DND-41 (cell line): Measurements from ENCODE around the gene ZNF688.
A peak's percentile ranks its signal among the peaks of the same experiment; 100 is the strongest.

ENCODE experiments used
- EZH2 ChIP-seq: IDR thresholded peaks from 3 replicates; pipeline ENCODE4 v1.6.1; 2012; ENCODE audit warnings: borderline replicate concordance, low read depth, mild to moderate bottlenecking, moderate library complexity, low read length, inconsistent platforms; ENCODE audit not compliant: severe bottlenecking
- TF ChIP-seq, protein P1 (sequence below): IDR thresholded peaks from 2 replicates; pipeline ENCODE4 v1.5.1; 2012; ENCODE audit warnings: borderline replicate concordance, low read length, moderate library complexity, mild to moderate bottlenecking; ENCODE audit not compliant: poor library complexity, severe bottlenecking; ENCODE audit errors: extremely low read depth

DNA sequence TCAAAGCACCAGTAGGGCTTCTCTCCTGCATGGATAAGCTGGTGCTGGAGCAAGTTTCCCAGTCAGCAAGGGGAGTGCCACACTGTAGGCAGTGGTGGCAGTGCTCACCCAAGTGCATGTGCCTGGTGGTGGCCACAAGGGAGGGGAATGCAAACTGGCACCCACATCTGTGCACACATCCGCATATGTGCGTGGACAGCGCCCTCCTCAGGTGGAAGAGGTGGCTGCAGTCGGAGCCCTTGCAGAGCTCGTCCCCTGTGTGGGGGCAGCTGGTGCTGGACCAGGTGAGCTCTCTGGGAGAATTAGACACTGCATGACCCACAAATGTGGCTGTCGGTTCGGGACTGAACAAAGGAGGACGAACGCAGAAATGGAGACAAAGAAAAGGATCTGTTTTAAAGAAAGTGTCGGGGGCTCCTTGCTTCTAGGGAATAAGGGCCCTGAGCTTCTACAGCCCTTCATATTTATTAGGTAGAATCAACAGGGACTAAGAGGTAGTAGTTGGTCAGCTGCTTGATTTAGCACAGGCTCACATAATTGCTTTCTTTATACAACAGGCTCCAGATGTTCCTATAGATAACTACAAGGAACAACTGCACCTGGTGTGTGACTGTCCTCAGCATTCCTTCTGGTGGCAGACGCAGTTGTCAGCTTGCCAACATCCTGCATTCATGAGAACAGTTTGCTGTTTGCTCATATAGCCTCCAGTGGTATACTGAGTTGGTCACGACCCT lies 44.0 kb upstream of the ZNF688 start:
- no peak for TF ChIP-seq EZH2
- TF ChIP-seq, protein P1, sequence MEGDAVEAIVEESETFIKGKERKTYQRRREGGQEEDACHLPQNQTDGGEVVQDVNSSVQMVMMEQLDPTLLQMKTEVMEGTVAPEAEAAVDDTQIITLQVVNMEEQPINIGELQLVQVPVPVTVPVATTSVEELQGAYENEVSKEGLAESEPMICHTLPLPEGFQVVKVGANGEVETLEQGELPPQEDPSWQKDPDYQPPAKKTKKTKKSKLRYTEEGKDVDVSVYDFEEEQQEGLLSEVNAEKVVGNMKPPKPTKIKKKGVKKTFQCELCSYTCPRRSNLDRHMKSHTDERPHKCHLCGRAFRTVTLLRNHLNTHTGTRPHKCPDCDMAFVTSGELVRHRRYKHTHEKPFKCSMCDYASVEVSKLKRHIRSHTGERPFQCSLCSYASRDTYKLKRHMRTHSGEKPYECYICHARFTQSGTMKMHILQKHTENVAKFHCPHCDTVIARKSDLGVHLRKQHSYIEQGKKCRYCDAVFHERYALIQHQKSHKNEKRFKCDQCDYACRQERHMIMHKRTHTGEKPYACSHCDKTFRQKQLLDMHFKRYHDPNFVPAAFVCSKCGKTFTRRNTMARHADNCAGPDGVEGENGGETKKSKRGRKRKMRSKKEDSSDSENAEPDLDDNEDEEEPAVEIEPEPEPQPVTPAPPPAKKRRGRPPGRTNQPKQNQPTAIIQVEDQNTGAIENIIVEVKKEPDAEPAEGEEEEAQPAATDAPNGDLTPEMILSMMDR: peak; percentile 85
